Limb (tissue), 2 donors: ENCODE results near the gene BMF.
"Not testable (repeated sequence)": the region's sequence is repeated elsewhere in the genome, so short reads cannot be mapped to it uniquely, and the experiment has no call there.

Source experiments
- DNase-seq, 2 donors: peaks; one replicate each; pipeline ENCODE4 v3.0.0-alpha.2; 2016; ENCODE audit errors: extremely low spot score in 2 of 2

BMF gene

GRCh38 chr15:40128766-40129660 lies 20.3 kb upstream of the BMF start:
- DNase-seq, result no peak

GRCh38 chr15:40125950-40126349 lies 17.3 kb upstream of the BMF start:
- no peak for DNase-seq

- DNase-seq, result not testable (repeated sequence)
Measured at GRCh38 chr15:40124807-40125285, 16.2 kb upstream of the BMF start.

- DNase-seq, result not testable (repeated sequence)
Measured at GRCh38 chr15:40124333-40124732, 15.7 kb upstream of the BMF start.

- DNase-seq, result not testable (repeated sequence)
Measured at GRCh38 chr15:40123863-40124262, 15.2 kb upstream of the BMF start.

- DNase-seq, result not testable (repeated sequence)
Measured at GRCh38 chr15:40122989-40123388, 14.3 kb upstream of the BMF start.

GRCh38 chr15:40121911-40122638 lies 13.4 kb upstream of the BMF start:
- DNase-seq, result no peak

- no peak for DNase-seq
Measured at GRCh38 chr15:40118473-40118872, 9.8 kb upstream of the BMF start.

- no peak for DNase-seq
Measured at GRCh38 chr15:40115670-40116093, 7.0 kb upstream of the BMF start.

GRCh38 chr15:40115106-40115505 lies 6.4 kb upstream of the BMF start:
- DNase-seq, result not testable (repeated sequence)

GRCh38 chr15:40114218-40114617 lies 5.5 kb upstream of the BMF start:
- DNase-seq, result no peak

GRCh38 chr15:40112789-40113188 lies 4.1 kb upstream of the BMF start:
- DNase-seq, result no peak

- no peak for DNase-seq
Measured at GRCh38 chr15:40111888-40112287, 3.2 kb upstream of the BMF start.

GRCh38 chr15:40110866-40111550 lies 2.3 kb upstream of the BMF start:
- DNase-seq, result no peak

- peak; percentile 35 to 73 for DNase-seq
Measured at GRCh38 chr15:40108061-40108854, 421 bp downstream of the BMF start.

- peak in 1 of 2 donors; percentile 52 for DNase-seq
Measured at GRCh38 chr15:40106203-40107161, 2.2 kb downstream of the BMF start.

GRCh38 chr15:40105517-40106202 lies 3.0 kb downstream of the BMF start:
- DNase-seq, result no peak

- DNase-seq, result peak; percentile 92 to 93
Measured at GRCh38 chr15:40104865-40105516, 3.7 kb downstream of the BMF start.
